GM21447 (cell line): ENCODE data around the gene ABCC1.
"Not testable (repeated sequence)": the region's sequence is repeated elsewhere in the genome, so short reads cannot be mapped to it uniquely, and the experiment has no call there.

Source experiments
- ATAC-seq: cut with Tn5 transposase; IDR thresholded peaks from one replicate; pipeline ENCODE4 v1.9.1; 2021; ENCODE audit not compliant: unreplicated experiment

Gene ABCC1

GRCh38 chr16:15966420-15966819, 17.0 kb downstream of the ABCC1 start:
- no peak for ATAC-seq

- no peak for ATAC-seq
These were observed 17.6 kb downstream of the ABCC1 start for GRCh38 chr16:15966836-15967546.

GRCh38 chr16:15967655-15968315, 18.4 kb downstream of the ABCC1 start:
- no peak for ATAC-seq

GRCh38 chr16:15970202-15970601, 20.8 kb downstream of the ABCC1 start:
- ATAC-seq: no peak

GRCh38 chr16:15970743-15971439, 21.5 kb downstream of the ABCC1 start:
- ATAC-seq: no peak

- no peak for ATAC-seq
These were observed 22.0 kb downstream of the ABCC1 start for GRCh38 chr16:15971440-15971815.

- no peak for ATAC-seq
These were observed 22.8 kb downstream of the ABCC1 start for GRCh38 chr16:15972046-15972868.

GRCh38 chr16:15973421-15973820, 24.0 kb downstream of the ABCC1 start:
- no peak for ATAC-seq

- ATAC-seq: no peak
These were observed 24.6 kb downstream of the ABCC1 start for GRCh38 chr16:15974057-15974456.

- no peak for ATAC-seq
These were observed 25.8 kb downstream of the ABCC1 start for GRCh38 chr16:15975172-15975571.

- ATAC-seq: no peak
These were observed 26.9 kb downstream of the ABCC1 start for GRCh38 chr16:15976225-15976812.

GRCh38 chr16:15976929-15977637, 27.7 kb downstream of the ABCC1 start:
- no peak for ATAC-seq

- no peak for ATAC-seq
These were observed 30.4 kb downstream of the ABCC1 start for GRCh38 chr16:15979801-15980200.

- no peak for ATAC-seq
These were observed 30.9 kb downstream of the ABCC1 start for GRCh38 chr16:15980329-15980728.

- ATAC-seq: no peak
These were observed 32.0 kb downstream of the ABCC1 start for GRCh38 chr16:15981382-15981781.

- ATAC-seq: not testable (repeated sequence)
These were observed 32.9 kb downstream of the ABCC1 start for GRCh38 chr16:15982194-15982915.

GRCh38 chr16:15983898-15984297, 34.5 kb downstream of the ABCC1 start:
- no peak for ATAC-seq

GRCh38 chr16:15985144-15985543, 35.7 kb downstream of the ABCC1 start:
- ATAC-seq: no peak

GRCh38 chr16:15986261-15986660, 36.8 kb downstream of the ABCC1 start:
- no peak for ATAC-seq
